NCI-H446 treated with DMSO at 0.1 percent for 48 hours (cell line): ENCODE measurements around the gene CTSK.
"Not testable (repeated sequence)": the region's sequence is repeated elsewhere in the genome, so short reads cannot be mapped to it uniquely, and the experiment has no call there.

Source experiments
- DNase-seq: peaks from one replicate; lab custom pipeline; 2025; lab: John Stamatoyannopoulos, UW

Gene CTSK

GRCh38 chr1:150805899-150806298 lies 2.2 kb downstream of the CTSK start:
- no peak for DNase-seq

GRCh38 chr1:150804671-150805070 lies 3.4 kb downstream of the CTSK start:
- no peak for DNase-seq

GRCh38 chr1:150799089-150799488 lies 9.0 kb downstream of the CTSK start:
- no peak for DNase-seq

GRCh38 chr1:150798525-150798924 lies 9.5 kb downstream of the CTSK start:
- no peak for DNase-seq

- no peak for DNase-seq
Measured at GRCh38 chr1:150796374-150796773, 11.7 kb downstream of the CTSK start.

- DNase-seq = not testable (repeated sequence)
Measured at GRCh38 chr1:150793778-150794177, 14.3 kb downstream of the CTSK start.

GRCh38 chr1:150793221-150793620 lies 14.8 kb downstream of the CTSK start:
- no peak for DNase-seq

- DNase-seq = no peak
Measured at GRCh38 chr1:150791585-150791984, 16.5 kb downstream of the CTSK start.

GRCh38 chr1:150789396-150789795 lies 18.7 kb downstream of the CTSK start:
- no peak for DNase-seq

- DNase-seq = no peak
Measured at GRCh38 chr1:150788946-150789345, 19.1 kb downstream of the CTSK start.

- DNase-seq = no peak
Measured at GRCh38 chr1:150787455-150787854, 20.6 kb downstream of the CTSK start.

- DNase-seq = no peak
Measured at GRCh38 chr1:150780510-150780909, 27.6 kb downstream of the CTSK start.

GRCh38 chr1:150778409-150778808 lies 29.7 kb downstream of the CTSK start:
- DNase-seq = no peak

- DNase-seq = no peak
Measured at GRCh38 chr1:150777544-150777943, 30.5 kb downstream of the CTSK start.

- DNase-seq = not testable (repeated sequence)
Measured at GRCh38 chr1:150775931-150776505, 32.0 kb downstream of the CTSK start.

- no peak for DNase-seq
Measured at GRCh38 chr1:150775276-150775675, 32.8 kb downstream of the CTSK start.

GRCh38 chr1:150772326-150772725 lies 35.7 kb downstream of the CTSK start:
- no peak for DNase-seq

- DNase-seq = not testable (repeated sequence)
Measured at GRCh38 chr1:150767704-150768103, 40.4 kb downstream of the CTSK start.

- not testable (repeated sequence) for DNase-seq
Measured at GRCh38 chr1:150765977-150766301, 42.1 kb downstream of the CTSK start.

- no peak for DNase-seq
Measured at GRCh38 chr1:150765296-150765976, 42.6 kb downstream of the CTSK start, which contains the start of gene CTSS. Gene CTSS (minus strand): TSS chr1:150765778. CDS start chr1:150764763, 1,015 bp downstream.

GRCh38 chr1:150764617-150765101 lies 43.4 kb downstream of the CTSK start:
- no peak for DNase-seq

GRCh38 chr1:150763018-150763417 lies 45.0 kb downstream of the CTSK start:
- no peak for DNase-seq

GRCh38 chr1:150762552-150762951 lies 45.5 kb downstream of the CTSK start:
- no peak for DNase-seq

GRCh38 chr1:150761801-150762200 lies 46.3 kb downstream of the CTSK start:
- DNase-seq = no peak
